BLaER1 treated with 17β-estradiol and CSF1 and Interleukin-3, amounts not matched to agents 10 nM and 100 nM (cell line): ENCODE results near the gene DEAF1.

Source experiments
- H3K27ac ChIP-seq, 11 experiments: shearing (Covaris generic); formaldehyde crosslinking; 2 replicates each; pipeline ENCODE4 v1.8.1; 2022
- H3K27me3 ChIP-seq, 11 experiments: shearing (Covaris generic); formaldehyde crosslinking; 2 replicates each; pipeline ENCODE4 v1.8.1; 2022
- H3K36me3 ChIP-seq, 11 experiments: shearing (Covaris generic); formaldehyde crosslinking; 2 replicates each; pipeline ENCODE4 v1.8.1; 2022
- H3K4me1 ChIP-seq, 10 experiments: shearing (Covaris generic); formaldehyde crosslinking; 2 replicates each; pipeline ENCODE4 v1.8.1; 2022
- H3K4me2 ChIP-seq, 11 experiments: shearing (Covaris generic); formaldehyde crosslinking; 2 replicates each; pipeline ENCODE4 v1.8.1; 2022
- H3K4me3 ChIP-seq, 10 experiments: shearing (Covaris generic); formaldehyde crosslinking; 2 replicates each; pipeline ENCODE4 v1.8.1; 2022
- H3K9ac ChIP-seq, 11 experiments: shearing (Covaris generic); formaldehyde crosslinking; 2 replicates each; pipeline ENCODE4 v1.8.1; 2022
- H3K9me3 ChIP-seq, 11 experiments: shearing (Covaris generic); formaldehyde crosslinking; replicated peaks in 1 of 11; 2 replicates each; pipeline ENCODE4 v1.8.1; 2022
- H4K20me1 ChIP-seq, 11 experiments: shearing (Covaris generic); formaldehyde crosslinking; 2 replicates each; pipeline ENCODE4 v1.8.1; 2022
- Cebpa-rat ChIP-seq, 11 experiments: shearing (Covaris generic); IDR thresholded peaks; 2 replicates each; pipeline ENCODE4 v1.8.1; 2022

DEAF1 gene

GRCh38 chr11:620935-621814 is 73.8 kb downstream of the DEAF1 start:
- Histone ChIP-seq H3K36me3 (peaks cover 0 to 22% (median 10%) of the 10 kb centered on the region in 11 experiments; a peak in 10 of 22 replicates), H3K27ac (no peak overlapping the region), H3K27me3 (peaks cover 14 to 23% (median 21%) of the 10 kb centered on the region in 11 experiments), H4K20me1 (peaks cover 12 to 74% (median 20%) of the 10 kb centered on the region in 11 experiments; a peak in 16 of 22 replicates), H3K4me1 (peaks cover 22 to 36% (median 23%) of the 10 kb centered on the region in 10 experiments), H3K9me3 (no peaks in the 10 kb centered on the region), H3K4me3 (no peak overlapping the region), H3K9ac (no peak overlapping the region), H3K4me2 (peak overlapping the region in 2 of 11 experiments; percentile 48 to 57; a peak in 4 of 22 replicates)
- no peak for TF ChIP-seq Cebpa-rat (IDR thresholded peaks at IDR 0.05)

- Histone ChIP-seq H3K36me3 (peaks cover 0 to 22% (median 10%) of the 10 kb centered on the region in 11 experiments; a peak in 11 of 22 replicates), H3K4me2 (peak overlapping the region in 4 of 11 experiments; percentile 18 to 57 (median 40); a peak in 5 of 22 replicates), H4K20me1 (peaks cover 7 to 68% (median 17%) of the 10 kb centered on the region in 11 experiments; a peak in 20 of 22 replicates), H3K4me1 (peaks cover 17 to 34% (median 22%) of the 10 kb centered on the region in 10 experiments), H3K9ac (no peak overlapping the region), H3K27ac (no peak overlapping the region), H3K4me3 (no peak overlapping the region), H3K9me3 (no peaks in the 10 kb centered on the region), H3K27me3 (peaks cover 5 to 14% (median 11%) of the 10 kb centered on the region in 11 experiments)
- TF ChIP-seq Cebpa-rat (IDR thresholded peaks at IDR 0.05) = no peak
Observed at GRCh38 chr11:620201-620600, 74.8 kb downstream of the DEAF1 start.

GRCh38 chr11:619628-620050 is 75.4 kb downstream of the DEAF1 start:
- peaks cover 5 to 68% (median 21%) of the 10 kb centered on the region in 11 experiments; a peak in 20 of 22 replicates for H4K20me1 ChIP-seq
- no peak overlapping the region for H3K4me3 ChIP-seq
- no peaks in the 10 kb centered on the region for H3K9me3 ChIP-seq
- no peak overlapping the region for H3K27ac ChIP-seq
- H3K9ac ChIP-seq = no peak overlapping the region
- H3K4me1 ChIP-seq = peaks cover 21 to 36% (median 24%) of the 10 kb centered on the region in 10 experiments
- H3K27me3 ChIP-seq = peaks cover 0 to 8% (median 5%) of the 10 kb centered on the region in 11 experiments; a peak in 16 of 22 replicates
- H3K36me3 ChIP-seq = peaks cover 3 to 28% (median 16%) of the 10 kb centered on the region in 11 experiments; a peak in 18 of 22 replicates
- no peak for TF ChIP-seq Cebpa-rat (IDR thresholded peaks at IDR 0.05)
- no peak overlapping the region for H3K4me2 ChIP-seq

GRCh38 chr11:618856-619627 is 76.0 kb downstream of the DEAF1 start:
- H4K20me1 ChIP-seq = peaks cover 5 to 69% (median 27%) of the 10 kb centered on the region in 11 experiments; a peak in 20 of 22 replicates
- H3K4me1 ChIP-seq = peaks cover 26 to 42% (median 30%) of the 10 kb centered on the region in 10 experiments
- H3K4me3 ChIP-seq = no peak overlapping the region
- no peak overlapping the region for H3K4me2 ChIP-seq
- H3K9ac ChIP-seq = no peak overlapping the region; a peak in 1 of 22 replicates
- TF ChIP-seq Cebpa-rat (IDR thresholded peaks at IDR 0.05) = no peak
- H3K36me3 ChIP-seq = peaks cover 4 to 34% (median 22%) of the 10 kb centered on the region in 11 experiments; a peak in 19 of 22 replicates
- no peaks in the 10 kb centered on the region for H3K9me3 ChIP-seq
- peaks cover 0 to 2% (median 0%) of the 10 kb centered on the region in 11 experiments; a peak in 2 of 22 replicates for H3K27me3 ChIP-seq
- 0 out of 22 replicates have a peak overlapping the region, but pooled peaks of 1 of the 11 experiments have one; percentile 12 for H3K27ac ChIP-seq

GRCh38 chr11:617912-618682 is 76.9 kb downstream of the DEAF1 start:
- 0 out of 22 replicates have a peak overlapping the region, but pooled peaks of 1 of the 11 experiments have one; percentile 88 for H3K9ac ChIP-seq
- H3K4me3 ChIP-seq = no peak overlapping the region
- H3K4me2 ChIP-seq = no peak overlapping the region
- no peak for TF ChIP-seq Cebpa-rat (IDR thresholded peaks at IDR 0.05)
- H3K27me3 ChIP-seq = no peaks in the 10 kb centered on the region
- H3K9me3 ChIP-seq = no peaks in the 10 kb centered on the region
- peak overlapping the region in 4 of 11 experiments; percentile 12 to 97 (median 62); a peak in 1 of 22 replicates for H3K27ac ChIP-seq
- H4K20me1 ChIP-seq = peaks cover 12 to 72% (median 36%) of the 10 kb centered on the region in 11 experiments
- H3K4me1 ChIP-seq = peaks cover 29 to 49% (median 37%) of the 10 kb centered on the region in 10 experiments
- peaks cover 7 to 41% (median 27%) of the 10 kb centered on the region in 11 experiments for H3K36me3 ChIP-seq

GRCh38 chr11:617199-617911 is 77.7 kb downstream of the DEAF1 start:
- no peaks in the 10 kb centered on the region for H3K27me3 ChIP-seq
- no peaks in the 10 kb centered on the region for H3K9me3 ChIP-seq
- H3K4me1 ChIP-seq = peaks cover 34 to 57% (median 44%) of the 10 kb centered on the region in 10 experiments
- TF ChIP-seq Cebpa-rat (IDR thresholded peaks at IDR 0.05) = no peak
- peaks cover 15 to 46% (median 34%) of the 10 kb centered on the region in 11 experiments for H3K36me3 ChIP-seq
- H3K27ac ChIP-seq = peak overlapping the region in 10 of 11 experiments; percentile 80 to 97 (median 90); a peak in 19 of 22 replicates
- peak overlapping the region in 3 of 10 experiments; percentile 76 to 85 (median 82); a peak in 4 of 20 replicates for H3K4me3 ChIP-seq
- peaks cover 19 to 77% (median 43%) of the 10 kb centered on the region in 11 experiments for H4K20me1 ChIP-seq
- peak overlapping the region; percentile 93 to 100 (median 98) for H3K4me2 ChIP-seq
- peak overlapping the region; percentile 83 to 91 (median 88); a peak in 17 of 22 replicates for H3K9ac ChIP-seq
